GM18526 (cell line): ENCODE results near the gene UPF2.
A peak's percentile ranks its signal among the peaks of the same experiment; 100 is the strongest.

ENCODE experiments used
- POLR2A ChIP-seq: IDR thresholded peaks from 3 replicates; pipeline ENCODE4 v1.6.1; 2011; ENCODE audit not compliant: insufficient read length; ENCODE audit errors: extremely low read depth

The UPF2 gene

DNA sequence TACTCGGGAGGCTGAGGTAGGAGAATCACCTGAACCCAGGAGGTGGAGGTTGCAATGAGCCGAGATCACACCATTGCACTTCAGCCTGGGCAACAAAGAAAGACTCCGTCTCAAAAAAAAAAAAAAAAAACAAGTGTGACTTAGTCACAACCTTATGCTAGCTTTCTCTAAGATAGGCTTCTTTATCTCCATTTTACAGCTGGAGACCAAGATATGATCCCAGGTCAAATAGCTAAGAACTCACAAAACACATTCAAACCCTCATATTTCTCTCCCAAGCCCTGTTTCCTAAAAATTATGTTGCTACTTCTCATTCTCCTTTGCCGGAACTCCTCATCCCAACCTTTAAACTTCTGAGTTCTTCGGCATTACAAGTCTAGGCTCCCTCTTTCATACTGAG lies 13.1 kb upstream of the UPF2 start:
- TF ChIP-seq POLR2A: no peak

DNA sequence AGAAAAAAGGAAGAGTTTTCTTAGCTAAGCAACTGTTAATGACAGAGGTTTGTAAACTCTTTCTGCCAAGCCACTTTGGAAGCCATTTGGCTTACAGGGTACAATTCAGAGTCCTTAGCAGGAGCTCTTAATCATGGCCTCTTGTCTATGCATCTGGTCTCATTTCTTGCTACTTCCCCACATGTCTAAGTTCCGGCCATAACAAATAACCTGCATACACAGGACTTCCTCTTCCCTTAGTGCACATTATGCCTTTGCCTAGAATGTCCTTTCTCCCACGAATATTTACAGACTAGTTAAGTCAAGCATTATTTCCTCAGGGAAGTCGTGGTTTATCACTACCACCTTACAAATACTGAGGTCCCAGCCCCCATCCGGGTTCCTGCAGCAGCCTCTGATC lies 8.6 kb upstream of the UPF2 start:
- TF ChIP-seq POLR2A: no peak

DNA sequence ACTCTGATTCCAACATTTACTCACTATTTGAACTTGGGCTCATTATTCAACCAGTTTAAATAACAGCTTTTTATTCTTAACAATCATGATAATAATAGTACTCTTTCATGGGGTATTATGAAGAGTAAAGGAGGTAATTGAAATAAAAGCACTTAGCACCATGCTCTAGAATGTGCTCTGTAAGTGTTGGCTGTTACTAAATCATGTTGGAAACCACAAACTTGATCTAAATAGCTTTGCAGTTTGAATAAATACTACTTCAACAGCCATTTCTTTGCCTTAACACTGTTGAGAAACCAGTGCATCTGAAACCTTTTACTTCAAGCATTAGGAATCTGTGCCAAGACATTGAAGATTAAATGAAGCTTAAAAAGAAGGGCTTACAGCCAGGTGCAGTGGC lies 7.9 kb upstream of the UPF2 start:
- TF ChIP-seq POLR2A: no peak

DNA sequence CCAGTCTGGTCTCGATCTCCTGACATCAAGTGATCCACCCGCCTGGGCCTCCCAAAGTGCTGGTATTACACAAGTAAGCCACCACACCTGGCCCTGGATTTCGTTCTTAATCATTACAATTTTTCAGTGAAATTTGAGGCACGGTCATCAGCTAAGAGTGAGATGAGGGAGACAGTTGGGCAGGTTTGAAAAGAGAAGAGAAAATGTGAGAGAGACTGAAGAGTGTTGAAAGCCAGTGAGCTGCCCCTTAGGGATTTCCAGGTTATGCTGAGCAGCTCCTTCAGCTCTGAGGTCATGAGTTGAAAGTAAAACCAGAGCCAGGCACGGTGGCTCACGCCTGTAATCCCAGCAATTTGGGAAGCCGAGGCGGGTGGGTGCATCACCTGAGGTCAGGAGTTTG lies 5.9 kb upstream of the UPF2 start:
- no peak for TF ChIP-seq POLR2A

DNA sequence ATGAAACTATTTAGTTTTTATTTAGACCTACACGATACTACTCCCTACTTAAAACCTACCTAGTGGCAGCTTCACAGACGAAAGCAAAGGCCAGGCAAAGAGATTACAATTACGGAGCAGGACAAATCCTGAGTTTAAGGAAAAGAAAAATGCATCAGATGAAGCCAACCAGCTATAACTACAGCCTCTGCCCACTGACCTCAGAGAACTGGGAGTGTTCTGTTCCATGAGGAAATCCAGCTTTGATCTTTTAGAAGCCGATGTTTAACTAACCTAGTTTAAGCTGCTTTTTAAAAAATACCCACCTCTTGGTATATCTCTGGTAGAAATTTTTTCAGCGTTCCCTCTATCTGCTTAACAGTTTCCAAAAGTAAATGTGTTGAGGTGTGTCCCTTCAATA lies 3.0 kb upstream of the UPF2 start:
- TF ChIP-seq POLR2A: no peak

DNA sequence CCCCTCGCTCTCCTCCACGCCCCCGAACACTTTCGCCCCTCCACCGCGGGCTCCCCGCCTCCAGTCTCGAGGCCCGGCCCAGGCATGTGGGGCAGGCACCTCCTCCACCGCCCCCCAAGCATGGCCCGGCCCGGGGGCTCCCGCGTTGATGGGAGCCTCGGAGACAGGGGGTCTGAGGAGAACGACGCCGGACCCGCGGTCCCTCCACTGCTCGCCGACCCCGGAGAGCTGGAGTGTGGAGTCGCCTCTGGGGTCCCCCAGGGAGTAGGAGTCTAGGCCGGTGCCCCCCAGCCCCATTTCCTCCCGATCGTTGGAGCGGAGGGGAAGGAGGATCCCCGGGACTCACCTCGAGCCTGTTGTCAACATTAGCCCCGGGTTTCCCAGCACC lies 206 bp downstream of the UPF2 start:
- TF ChIP-seq POLR2A: peak; percentile 54

DNA sequence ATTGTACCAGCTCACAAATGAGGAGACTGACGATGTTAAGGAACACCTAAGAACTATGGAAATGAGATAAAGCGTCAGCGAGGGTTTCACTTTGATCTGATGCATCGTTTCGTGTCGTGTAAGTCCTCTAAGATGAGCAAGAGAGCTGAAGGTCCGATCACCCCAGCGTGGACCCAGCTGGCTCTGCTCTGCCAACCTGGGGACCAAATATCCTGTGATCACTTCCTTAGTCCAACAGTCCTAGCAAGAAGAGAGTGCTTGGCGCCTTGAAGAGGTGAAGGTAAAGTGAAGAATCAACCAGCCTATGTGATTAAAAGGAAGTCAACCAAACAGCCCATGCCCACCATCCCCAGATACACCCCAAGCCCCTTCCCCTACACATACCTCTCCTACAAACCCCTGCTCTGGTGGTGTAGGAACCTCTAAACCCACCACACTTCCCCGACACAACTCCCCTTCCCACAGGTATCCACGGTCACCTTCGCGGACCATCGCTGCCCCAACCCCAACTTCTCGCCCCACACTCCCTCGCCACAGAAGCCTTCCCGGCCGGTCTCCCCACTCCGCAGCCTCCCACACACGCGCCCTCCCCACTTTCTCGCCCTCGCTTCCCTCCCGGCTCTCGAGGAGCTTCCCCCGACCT lies 722 bp downstream of the UPF2 start:
- TF ChIP-seq POLR2A: peak; percentile 39

DNA sequence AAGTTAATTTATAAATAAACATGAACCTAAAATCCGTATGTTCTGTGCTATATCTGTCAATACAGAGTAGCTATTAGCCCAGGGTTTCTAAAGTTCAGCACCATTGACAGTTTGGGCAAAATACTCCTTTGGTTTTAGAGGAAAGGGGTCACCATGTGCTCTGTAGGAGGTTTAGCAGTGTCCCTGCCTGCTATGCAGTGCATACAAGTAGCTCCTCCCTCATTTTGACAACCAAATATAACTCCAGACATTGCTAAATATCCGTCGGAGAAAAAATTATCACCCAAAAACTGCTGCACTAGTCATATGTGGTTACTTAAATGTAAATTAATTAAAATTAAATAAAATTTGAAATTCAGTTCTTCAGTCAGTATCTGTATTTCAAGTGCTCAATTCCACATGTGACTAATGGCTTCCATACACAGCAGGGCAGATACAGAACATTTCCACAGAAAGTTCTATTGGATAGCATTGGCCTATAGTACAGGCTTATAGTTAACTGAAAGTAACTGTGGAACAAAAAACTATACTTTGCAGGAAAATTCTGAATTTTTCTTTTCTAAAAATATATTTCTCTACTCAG lies 6.4 kb downstream of the UPF2 start:
- no peak for TF ChIP-seq POLR2A

DNA sequence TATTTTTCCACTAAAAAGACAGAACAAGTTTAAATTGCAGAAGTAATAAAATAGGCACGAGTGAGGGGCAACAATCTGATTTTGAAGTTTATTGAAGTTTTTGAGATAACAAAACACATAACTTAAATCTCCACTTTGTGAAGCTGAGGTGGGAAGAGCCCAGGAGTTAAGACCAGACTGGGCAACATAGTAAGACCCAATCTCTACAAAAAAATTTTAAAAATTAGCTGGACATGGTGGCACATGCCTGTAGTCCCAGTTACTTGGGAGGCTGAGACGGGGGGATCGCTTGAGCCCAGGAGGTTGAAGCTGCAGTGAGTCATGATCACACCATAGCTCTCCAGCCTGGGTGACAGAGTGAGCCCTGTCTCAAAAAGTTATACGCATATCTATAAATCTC lies 11.2 kb downstream of the UPF2 start:
- no peak for TF ChIP-seq POLR2A

DNA sequence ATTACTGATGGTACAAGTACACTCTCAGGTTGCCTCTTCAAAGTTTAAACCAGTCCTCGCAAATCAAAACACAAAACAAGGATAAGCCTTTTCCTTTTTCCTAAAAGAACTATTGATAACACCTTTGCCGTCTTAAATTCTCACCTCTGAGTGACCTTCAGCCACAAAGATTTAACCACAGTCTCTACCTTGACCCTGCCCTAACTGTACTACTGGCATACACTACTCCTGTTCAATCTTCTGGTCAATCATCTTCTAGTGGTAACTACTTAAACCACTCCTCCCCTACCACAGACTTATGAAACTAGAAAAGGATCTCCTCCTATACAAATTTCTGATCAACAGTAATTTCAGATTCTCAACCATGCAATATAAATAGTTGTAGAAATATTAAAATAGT lies 15.1 kb downstream of the UPF2 start:
- TF ChIP-seq POLR2A: no peak

DNA sequence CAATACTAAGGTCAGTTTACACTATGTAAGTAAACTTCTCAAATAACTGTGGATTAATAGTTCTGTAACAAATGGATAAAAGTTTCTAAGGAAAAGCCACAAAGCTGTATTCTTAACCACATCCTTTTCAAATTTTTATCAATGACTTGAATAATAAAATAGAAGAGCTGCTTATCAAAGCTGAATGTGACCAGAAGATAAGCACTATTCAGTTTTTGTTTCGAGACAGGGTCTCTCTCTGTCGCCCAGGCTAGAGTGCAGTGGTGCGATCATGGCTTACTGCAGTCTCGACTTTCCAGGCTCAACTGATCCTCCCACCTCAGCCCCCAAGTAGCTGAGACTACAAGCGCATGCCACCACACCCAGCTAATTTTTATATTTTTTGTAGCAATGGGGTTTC lies 17.0 kb downstream of the UPF2 start:
- no peak for TF ChIP-seq POLR2A

DNA sequence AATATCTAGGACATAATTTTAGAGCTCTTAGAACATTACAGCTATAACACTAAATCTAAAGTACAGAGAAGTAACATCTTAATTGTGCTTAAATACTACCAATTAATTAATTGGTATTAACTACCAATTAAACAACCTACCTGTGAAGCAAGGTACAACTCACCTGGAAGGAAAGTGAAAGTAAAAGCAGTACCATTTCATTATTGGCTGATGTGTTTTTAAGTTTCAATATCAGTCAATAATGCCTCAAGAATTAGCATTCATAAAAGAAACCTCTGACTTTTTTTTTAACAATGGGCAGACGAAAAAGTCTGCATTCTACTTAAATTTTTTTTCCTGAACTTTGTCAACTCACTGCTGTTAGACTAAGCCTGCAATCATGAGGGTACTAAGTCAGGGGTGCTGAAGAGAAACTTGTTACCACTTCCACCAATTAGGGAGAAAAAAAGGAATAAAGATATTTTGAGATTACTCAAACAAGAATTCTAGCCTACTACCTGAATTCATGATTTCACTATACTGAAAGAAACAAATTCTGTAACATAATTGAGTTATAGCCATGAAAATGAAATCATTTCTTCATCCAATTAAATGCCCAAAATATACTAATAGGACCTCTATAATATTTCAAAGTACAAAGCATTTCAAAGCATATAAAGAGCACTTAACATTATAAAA lies 19.9 kb downstream of the UPF2 start:
- no peak for TF ChIP-seq POLR2A

DNA sequence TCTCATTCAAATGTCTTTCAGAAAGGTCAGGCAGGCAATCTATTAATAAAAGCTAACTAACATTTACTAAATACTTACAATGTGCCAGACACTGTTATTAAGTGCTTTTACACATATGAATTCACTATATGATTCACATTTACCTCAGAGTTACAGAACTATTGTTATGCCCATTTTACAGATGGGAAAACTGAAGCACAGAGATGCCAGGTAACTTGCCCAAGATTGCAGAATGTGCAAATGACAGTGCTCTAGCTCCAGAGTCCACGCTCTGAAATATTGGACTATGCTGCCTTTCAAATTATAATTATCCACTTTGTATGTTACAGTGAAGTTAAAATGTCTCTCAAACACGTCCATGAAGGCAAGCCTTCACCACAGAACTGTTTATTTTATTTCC lies 22.0 kb downstream of the UPF2 start:
- TF ChIP-seq POLR2A: no peak

DNA sequence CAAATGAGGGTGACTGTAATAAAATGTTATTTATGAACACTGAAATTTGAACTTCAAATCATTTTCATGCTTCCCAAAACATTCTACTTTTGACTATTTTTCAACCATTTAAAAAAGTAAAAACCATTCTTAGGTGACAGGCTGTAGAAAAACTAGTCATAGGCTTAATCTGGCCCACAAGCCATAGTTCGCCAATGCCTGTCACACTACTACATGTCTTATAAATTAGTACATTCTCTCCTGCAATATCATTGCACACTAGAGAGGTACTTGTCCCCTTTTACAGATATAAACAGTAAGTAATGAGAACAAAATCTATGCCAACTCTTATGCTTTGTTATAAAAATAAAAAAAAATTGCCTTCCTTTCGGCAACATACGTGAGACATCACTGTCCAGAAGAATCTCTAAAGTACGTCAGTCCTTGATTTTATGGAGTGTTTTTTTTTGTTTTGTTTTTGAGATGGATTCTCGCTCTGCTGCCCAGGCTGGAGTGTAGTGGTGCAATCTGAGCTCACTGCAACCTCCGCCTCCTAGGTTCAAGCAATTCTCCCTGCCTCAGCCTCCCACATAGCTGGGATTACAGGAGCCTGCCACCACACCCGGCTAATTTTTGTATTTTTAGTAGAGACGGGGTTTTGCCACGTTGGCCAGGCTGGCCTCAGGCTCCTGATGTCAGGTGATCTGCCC lies 23.2 kb downstream of the UPF2 start:
- TF ChIP-seq POLR2A: no peak

DNA sequence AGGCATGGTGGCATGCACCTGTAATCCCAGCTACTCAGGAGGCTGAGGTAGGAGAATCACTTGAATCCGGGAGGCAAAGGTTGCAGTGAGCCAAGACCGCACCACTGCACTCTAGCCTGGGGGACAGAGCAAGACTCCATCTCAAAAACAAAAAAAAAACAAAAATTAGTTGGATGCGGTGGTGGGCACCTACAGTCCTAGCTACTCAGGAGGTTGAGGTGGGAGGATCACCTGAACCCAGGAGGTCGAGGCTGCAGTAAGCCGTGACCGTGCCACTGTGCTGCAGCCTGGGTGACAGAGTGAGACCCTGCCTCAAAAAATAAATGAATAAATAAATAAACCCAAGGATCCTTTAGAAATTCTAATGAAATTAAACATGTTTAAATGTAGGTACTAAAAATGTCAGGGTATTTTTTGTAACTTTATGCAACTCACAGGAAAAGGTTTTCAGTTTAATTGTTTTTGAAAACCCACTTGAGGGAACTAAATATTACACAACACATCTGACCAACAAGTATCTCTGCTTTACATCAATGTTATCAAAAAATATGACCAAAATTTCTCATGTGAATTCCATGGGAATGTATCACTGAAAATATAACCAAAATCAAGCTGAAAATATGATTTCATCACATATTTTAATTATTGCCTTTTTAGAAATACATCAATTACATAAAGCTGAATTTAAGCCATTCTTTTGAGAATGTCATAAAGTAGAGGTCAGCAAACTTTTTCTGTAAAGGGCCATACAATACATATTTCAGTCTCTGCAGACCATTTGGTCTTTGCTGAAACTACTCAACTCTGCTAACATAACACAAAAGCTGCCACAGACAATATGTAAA lies 23.9 kb downstream of the UPF2 start:
- no peak for TF ChIP-seq POLR2A

DNA sequence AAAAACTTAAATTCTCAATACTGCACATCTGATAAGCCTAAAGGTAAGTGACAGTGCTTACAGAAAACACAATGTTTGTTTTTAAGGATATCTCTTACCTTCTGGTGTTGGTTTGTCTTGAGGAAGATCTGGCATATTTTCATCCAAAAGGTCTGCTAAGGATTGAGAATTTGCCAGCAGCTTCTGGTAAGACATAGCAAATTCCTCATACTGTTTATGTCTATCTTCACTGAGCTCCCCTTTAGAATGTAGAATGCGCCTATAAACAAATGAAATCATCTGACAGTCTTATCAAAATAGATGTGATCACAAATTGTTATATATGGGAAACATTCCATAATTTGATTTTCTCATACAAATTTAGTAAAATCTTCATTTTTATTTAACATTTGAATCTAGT lies 28.7 kb downstream of the UPF2 start:
- no peak for TF ChIP-seq POLR2A

DNA sequence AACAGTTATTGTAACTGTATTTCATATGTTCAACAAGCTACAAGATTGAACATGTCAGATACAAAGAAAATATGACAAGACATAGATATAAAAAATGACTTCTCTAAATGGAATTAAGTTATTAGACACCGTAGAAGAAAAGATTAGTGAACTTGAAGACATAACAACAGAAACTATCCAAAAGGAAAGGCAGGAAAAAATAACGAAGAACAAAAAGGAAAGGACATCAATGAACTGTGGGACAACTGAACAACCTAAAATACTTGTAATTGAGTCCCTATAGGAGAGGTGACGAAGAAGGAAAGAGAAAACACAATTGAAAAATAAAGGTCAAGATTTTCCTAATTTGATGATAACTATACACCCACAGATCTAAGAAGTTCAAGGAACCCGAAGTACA lies 32.3 kb downstream of the UPF2 start:
- no peak for TF ChIP-seq POLR2A
